ENCODE data around the gene CMIP. TPM values are rescaled to one million over a fixed set of nuclear protein-coding genes. Genes with fewer than 3 reads are reported as not detected.
A peak's percentile ranks its signal among the peaks of the same experiment; 100 is the strongest.

The CMIP gene
- total and polyA plus RNA-seq, 10 of the 15 experiments (the other 5 are each of a cell fraction or from before 2014, with no cell fraction given), result 1.2 to 43.2 (median 4.4) TPM

DNA sequence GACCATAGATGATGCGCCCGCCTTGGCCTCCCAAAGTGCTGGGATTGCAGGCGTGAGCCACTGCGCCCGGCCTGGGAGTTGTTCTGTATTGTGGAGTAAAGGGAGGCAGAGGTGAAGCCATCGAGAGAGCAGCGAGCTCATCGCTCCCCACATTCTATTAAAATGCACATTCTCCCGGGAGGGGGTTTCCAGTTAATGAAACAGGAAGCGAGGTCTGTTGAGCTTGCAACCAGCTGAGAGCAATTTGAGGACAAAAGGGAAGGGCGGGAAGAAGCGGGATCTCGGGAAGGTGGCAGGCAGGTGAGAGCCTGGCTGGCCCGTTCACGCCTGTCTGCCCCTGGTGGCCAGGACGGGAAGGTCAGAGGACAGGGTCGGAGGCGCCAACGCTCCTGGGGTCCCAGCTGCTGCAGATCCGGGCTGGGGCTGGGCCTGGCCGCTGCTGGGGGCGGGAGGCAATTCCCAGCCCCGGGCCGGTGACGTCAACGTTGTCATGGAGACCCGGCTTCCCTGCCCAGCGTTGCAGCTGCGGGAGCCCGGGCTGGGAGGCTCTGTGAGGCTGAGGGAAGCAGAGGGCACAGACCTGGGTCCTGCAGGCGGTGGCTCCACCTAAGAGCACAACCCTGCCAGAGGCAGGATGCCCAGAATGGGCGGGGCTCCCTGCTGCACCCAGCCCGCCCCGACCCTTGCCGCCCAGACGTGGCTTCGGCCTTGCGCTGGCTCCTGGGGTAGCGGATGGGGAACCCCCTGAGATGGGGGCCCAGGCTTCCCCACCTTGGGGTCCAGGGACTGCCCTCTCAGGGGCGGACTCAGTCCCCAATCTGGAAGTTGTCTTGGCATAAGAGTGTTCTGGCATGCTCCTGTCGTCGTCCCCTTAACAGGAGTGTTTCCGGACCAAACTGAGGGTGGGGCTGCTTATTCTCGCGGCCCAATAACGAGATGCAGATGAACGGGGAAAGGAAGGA is 285.8 kb downstream of the CMIP start (continued):
- TF ChIP-seq ZNF687 (IDR thresholded peaks at IDR 0.05) (peak; percentile 70), SREBF2 (IDR thresholded peaks at IDR 0.05; ENCODE audit: low read length) (no peak), LARP7 (IDR thresholded peaks at IDR 0.05) (peak; percentile 72), BCL11A (IDR thresholded peaks at IDR 0.05; ENCODE audit: low read depth, low read length) (no peak), HSF1 (IDR thresholded peaks at IDR 0.05; ENCODE audit: low read depth, low read length) (no peak), POLR2AphosphoS5 (IDR thresholded peaks at IDR 0.05; ENCODE audit: low read length) (no peak), FOXM1 (IDR thresholded peaks at IDR 0.05; ENCODE audit: low read depth, low read length) (no peak), JUND (IDR thresholded peaks at IDR 0.05; ENCODE audit: low read depth, low read length) (0 out of 2 replicates have a peak, but pooled peaks have one; percentile 15), POLR2AphosphoS2 (IDR thresholded peaks at IDR 0.05; ENCODE audit: low read depth, low read length) (no peak), SMARCA5 (IDR thresholded peaks at IDR 0.05) (no peak)
- TF ChIP-seq, protein P1, sequence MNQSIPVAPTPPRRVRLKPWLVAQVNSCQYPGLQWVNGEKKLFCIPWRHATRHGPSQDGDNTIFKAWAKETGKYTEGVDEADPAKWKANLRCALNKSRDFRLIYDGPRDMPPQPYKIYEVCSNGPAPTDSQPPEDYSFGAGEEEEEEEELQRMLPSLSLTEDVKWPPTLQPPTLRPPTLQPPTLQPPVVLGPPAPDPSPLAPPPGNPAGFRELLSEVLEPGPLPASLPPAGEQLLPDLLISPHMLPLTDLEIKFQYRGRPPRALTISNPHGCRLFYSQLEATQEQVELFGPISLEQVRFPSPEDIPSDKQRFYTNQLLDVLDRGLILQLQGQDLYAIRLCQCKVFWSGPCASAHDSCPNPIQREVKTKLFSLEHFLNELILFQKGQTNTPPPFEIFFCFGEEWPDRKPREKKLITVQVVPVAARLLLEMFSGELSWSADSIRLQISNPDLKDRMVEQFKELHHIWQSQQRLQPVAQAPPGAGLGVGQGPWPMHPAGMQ (IDR thresholded peaks at IDR 0.05; ENCODE audit: borderline replicate concordance), result no peak
- TF ChIP-seq, protein P2, sequence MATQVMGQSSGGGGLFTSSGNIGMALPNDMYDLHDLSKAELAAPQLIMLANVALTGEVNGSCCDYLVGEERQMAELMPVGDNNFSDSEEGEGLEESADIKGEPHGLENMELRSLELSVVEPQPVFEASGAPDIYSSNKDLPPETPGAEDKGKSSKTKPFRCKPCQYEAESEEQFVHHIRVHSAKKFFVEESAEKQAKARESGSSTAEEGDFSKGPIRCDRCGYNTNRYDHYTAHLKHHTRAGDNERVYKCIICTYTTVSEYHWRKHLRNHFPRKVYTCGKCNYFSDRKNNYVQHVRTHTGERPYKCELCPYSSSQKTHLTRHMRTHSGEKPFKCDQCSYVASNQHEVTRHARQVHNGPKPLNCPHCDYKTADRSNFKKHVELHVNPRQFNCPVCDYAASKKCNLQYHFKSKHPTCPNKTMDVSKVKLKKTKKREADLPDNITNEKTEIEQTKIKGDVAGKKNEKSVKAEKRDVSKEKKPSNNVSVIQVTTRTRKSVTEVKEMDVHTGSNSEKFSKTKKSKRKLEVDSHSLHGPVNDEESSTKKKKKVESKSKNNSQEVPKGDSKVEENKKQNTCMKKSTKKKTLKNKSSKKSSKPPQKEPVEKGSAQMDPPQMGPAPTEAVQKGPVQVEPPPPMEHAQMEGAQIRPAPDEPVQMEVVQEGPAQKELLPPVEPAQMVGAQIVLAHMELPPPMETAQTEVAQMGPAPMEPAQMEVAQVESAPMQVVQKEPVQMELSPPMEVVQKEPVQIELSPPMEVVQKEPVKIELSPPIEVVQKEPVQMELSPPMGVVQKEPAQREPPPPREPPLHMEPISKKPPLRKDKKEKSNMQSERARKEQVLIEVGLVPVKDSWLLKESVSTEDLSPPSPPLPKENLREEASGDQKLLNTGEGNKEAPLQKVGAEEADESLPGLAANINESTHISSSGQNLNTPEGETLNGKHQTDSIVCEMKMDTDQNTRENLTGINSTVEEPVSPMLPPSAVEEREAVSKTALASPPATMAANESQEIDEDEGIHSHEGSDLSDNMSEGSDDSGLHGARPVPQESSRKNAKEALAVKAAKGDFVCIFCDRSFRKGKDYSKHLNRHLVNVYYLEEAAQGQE (IDR thresholded peaks at IDR 0.05; ENCODE audit: low read depth, low read length), result no peak
- TF ChIP-seq, protein P3, sequence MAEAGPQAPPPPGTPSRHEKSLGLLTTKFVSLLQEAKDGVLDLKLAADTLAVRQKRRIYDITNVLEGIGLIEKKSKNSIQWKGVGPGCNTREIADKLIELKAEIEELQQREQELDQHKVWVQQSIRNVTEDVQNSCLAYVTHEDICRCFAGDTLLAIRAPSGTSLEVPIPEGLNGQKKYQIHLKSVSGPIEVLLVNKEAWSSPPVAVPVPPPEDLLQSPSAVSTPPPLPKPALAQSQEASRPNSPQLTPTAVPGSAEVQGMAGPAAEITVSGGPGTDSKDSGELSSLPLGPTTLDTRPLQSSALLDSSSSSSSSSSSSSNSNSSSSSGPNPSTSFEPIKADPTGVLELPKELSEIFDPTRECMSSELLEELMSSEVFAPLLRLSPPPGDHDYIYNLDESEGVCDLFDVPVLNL (IDR thresholded peaks at IDR 0.05; ENCODE audit: low read depth, low read length), result 0 out of 2 replicates have a peak, but pooled peaks have one; percentile 31
- TF ChIP-seq, protein P4, sequence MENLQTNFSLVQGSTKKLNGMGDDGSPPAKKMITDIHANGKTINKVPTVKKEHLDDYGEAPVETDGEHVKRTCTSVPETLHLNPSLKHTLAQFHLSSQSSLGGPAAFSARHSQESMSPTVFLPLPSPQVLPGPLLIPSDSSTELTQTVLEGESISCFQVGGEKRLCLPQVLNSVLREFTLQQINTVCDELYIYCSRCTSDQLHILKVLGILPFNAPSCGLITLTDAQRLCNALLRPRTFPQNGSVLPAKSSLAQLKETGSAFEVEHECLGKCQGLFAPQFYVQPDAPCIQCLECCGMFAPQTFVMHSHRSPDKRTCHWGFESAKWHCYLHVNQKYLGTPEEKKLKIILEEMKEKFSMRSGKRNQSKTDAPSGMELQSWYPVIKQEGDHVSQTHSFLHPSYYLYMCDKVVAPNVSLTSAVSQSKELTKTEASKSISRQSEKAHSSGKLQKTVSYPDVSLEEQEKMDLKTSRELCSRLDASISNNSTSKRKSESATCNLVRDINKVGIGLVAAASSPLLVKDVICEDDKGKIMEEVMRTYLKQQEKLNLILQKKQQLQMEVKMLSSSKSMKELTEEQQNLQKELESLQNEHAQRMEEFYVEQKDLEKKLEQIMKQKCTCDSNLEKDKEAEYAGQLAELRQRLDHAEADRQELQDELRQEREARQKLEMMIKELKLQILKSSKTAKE (IDR thresholded peaks at IDR 0.05; ENCODE audit: low read depth, poor library complexity, severe bottlenecking), result no peak

Measured in GM12878 (cell line).